ENCODE measurements around the gene IFITM10. TPM values are rescaled to one million over a fixed set of nuclear protein-coding genes. Genes with fewer than 3 reads are reported as not detected.

IFITM10 gene
- total and polyA plus RNA-seq, 2 experiments from 2014 or later: 0.41 to 1.6 TPM

DNA sequence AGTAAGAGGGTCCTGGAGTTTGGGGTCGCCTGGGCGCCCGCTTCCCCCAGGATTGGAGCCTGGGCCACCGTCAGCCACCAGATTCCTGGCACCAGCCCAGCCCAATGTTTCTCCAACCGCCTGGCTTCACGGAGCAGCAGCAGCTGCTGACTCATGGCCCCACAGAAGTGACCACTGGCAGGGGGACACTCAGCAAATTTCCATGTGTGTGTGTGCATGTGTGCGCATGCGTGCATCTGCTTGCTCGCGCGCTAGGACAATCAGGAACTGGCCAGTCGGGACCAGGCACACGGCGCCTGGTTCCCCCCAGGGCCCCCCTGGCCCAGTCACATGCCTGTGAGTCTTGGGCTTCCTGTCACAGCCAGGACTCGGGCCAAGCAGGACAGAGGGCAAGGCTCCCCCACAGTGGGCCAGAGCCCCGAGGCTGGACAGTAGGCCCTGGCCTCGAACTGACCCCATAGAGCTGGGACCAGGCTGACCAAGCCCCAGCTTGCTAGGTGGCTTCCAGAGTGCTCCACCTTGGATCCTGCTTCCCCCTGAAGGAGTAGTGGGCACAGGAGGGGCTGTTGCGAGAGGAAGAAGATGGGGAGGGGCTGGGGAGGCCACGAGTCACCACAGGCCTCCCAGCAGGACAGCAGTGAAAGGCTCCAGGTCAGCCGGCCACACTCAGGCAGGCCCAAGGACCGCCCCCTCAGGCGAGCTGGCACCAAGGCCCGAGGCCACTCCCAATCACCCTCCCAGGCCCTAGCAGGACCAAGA is 10.1 kb upstream of the IFITM10 start:
- DNase-seq: peak; percentile 57

DNA sequence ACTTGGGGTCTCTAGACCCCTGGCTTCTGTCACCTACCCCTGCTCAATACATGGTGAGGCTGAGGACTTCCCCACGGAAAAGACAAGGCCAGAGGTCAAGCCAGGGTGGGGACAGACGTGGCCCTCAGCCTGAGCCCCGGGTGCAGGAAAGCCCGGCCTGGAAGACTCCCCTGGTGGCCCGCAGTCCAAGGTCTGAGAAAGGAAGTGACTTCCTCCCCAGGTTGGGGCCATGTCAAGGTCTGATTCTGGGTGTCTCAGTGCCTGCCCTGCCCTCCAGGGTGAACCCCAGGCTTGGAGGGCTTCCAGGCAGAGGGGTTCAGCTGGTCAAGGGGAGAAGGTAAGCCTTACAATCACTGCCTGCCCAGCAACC is 9.4 kb upstream of the IFITM10 start:
- in situ Hi-C loops (cut with MboI): no loop called here

More for the DNA sequence above, 10.1 kb upstream of the IFITM10 start:
- H3K4me2 ChIP-seq (ENCODE audit: unreplicated experiment): no peak overlapping the region
- no peaks in the 10 kb centered on the region for H3K9me3 ChIP-seq (ENCODE audit: low read depth)
- H3K4me1 ChIP-seq (ENCODE audit: insufficient read depth): peaks cover 14% of the 10 kb centered on the region
- no peak for TF ChIP-seq EZH2phosphoT487 (IDR thresholded peaks at IDR 0.05; ENCODE audit: insufficient read depth, low read depth)
- TF ChIP-seq EZH2 (IDR thresholded peaks at IDR 0.05; ENCODE audit: insufficient read depth, poor library complexity, severe bottlenecking): no peak
- no peak overlapping the region for H2AFZ ChIP-seq
- H3K9ac ChIP-seq: peak overlapping the region; percentile 25; the same call in 1 of the 2 replicates
- H3K9me2 ChIP-seq (ENCODE audit: insufficient read depth): no peaks in the 10 kb centered on the region
- H3K4me3 ChIP-seq: no peak overlapping the region
- 73 to 79% methylated on average over 22 to 23 of the region's 23 CpGs for WGBS, 2 experiments (ENCODE audit: low coverage in 1 of 2, low lambda C conversion rate in 2 of 2, missing lambda C conversion rate in 2 of 2)
- H3K27ac ChIP-seq: no peak overlapping the region
- in situ Hi-C loops (cut with MboI): no loop called here
- no peaks in the 10 kb centered on the region for H3K27me3 ChIP-seq (replicated peaks; ENCODE audit: insufficient read depth)
- no peaks in the 10 kb centered on the region for H3K36me3 ChIP-seq (ENCODE audit: low read depth)
- H3K79me2 ChIP-seq (ENCODE audit: insufficient read depth): peaks cover 19% of the 10 kb centered on the region; the same call in 1 of the 2 replicates
- H4K20me1 ChIP-seq (ENCODE audit: insufficient read depth): no peaks in the 10 kb centered on the region
- no peaks in the 10 kb centered on the region for H3F3A ChIP-seq (ENCODE audit: insufficient read depth)

DNA sequence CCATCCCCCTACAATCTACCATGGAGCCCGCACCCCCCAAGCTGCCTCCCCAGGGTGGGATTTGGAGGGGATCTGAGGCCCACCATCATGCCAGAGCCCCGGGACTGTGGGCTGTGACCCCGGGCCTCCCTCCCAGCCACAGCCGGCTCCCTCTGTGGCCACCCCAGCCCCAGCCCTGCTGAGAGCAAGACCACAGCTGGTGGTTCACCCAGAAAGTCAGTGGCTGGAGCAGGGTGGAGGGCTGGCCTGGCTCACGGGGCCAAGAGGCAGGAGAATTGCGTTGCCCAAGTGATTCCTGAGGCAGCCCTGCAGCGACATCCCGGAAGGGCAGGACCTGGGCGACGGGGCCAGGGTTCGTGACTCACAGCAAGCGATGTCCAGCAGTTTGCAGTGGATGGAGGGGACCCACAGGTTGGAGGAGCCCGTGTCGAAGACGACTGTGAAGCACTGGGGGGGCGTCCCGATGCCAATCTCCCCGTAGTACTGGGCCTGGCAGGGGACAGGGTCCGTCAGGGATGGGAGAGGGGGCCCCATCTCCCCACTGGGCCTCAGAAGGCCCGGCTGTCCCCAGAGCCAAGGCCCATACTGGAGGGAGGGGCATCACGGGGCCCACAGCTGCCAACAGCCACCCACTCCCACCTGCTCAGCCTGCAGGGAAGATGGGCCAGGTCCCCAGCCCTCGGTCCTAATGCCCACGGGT is 8.9 kb upstream of the IFITM10 start:
- Histone ChIP-seq H3K27ac (no peak overlapping the region), H3K9me2 (ENCODE audit: insufficient read depth) (no peaks in the 10 kb centered on the region), H3K36me3 (ENCODE audit: low read depth) (no peaks in the 10 kb centered on the region), H3K4me3 (no peak overlapping the region), H3K9me3 (ENCODE audit: low read depth) (no peaks in the 10 kb centered on the region), H3K4me2 (ENCODE audit: unreplicated experiment) (no peak overlapping the region), H2AFZ (no peak overlapping the region), H3K4me1 (ENCODE audit: insufficient read depth) (peaks cover 13% of the 10 kb centered on the region), H4K20me1 (ENCODE audit: insufficient read depth) (no peaks in the 10 kb centered on the region), H3F3A (ENCODE audit: insufficient read depth) (no peaks in the 10 kb centered on the region), H3K79me2 (ENCODE audit: insufficient read depth) (peaks cover 19% of the 10 kb centered on the region; the same call in 1 of the 2 replicates), H3K27me3 (replicated peaks; ENCODE audit: insufficient read depth) (no peaks in the 10 kb centered on the region), H3K9ac (no peak overlapping the region)
- no peak for DNase-seq
- WGBS, 2 experiments (ENCODE audit: low coverage in 1 of 2, low lambda C conversion rate in 2 of 2, missing lambda C conversion rate in 2 of 2): 93 to 94% methylated on average over 22 to 23 of the region's 23 CpGs
- in situ Hi-C loops (cut with MboI): no loop called here
- TF ChIP-seq EZH2phosphoT487 (IDR thresholded peaks at IDR 0.05; ENCODE audit: insufficient read depth, low read depth) (no peak), EZH2 (IDR thresholded peaks at IDR 0.05; ENCODE audit: insufficient read depth, poor library complexity, severe bottlenecking) (no peak)

More for the DNA sequence above, 9.4 kb upstream of the IFITM10 start:
- Histone ChIP-seq H3K27me3 (replicated peaks; ENCODE audit: insufficient read depth) (no peaks in the 10 kb centered on the region), H3K36me3 (ENCODE audit: low read depth) (no peaks in the 10 kb centered on the region), H4K20me1 (ENCODE audit: insufficient read depth) (no peaks in the 10 kb centered on the region), H3F3A (ENCODE audit: insufficient read depth) (no peaks in the 10 kb centered on the region), H3K4me3 (no peak overlapping the region), H3K9ac (no peak overlapping the region), H3K4me2 (ENCODE audit: unreplicated experiment) (no peak overlapping the region), H3K9me2 (ENCODE audit: insufficient read depth) (no peaks in the 10 kb centered on the region), H3K79me2 (ENCODE audit: insufficient read depth) (peaks cover 19% of the 10 kb centered on the region; the same call in 1 of the 2 replicates), H3K4me1 (ENCODE audit: insufficient read depth) (peaks cover 14% of the 10 kb centered on the region), H2AFZ (no peak overlapping the region), H3K27ac (no peak overlapping the region), H3K9me3 (ENCODE audit: low read depth) (no peaks in the 10 kb centered on the region)
- DNase-seq: no peak
- 79 to 90% methylated on average over 5 of the region's 5 CpGs for WGBS, 2 experiments (ENCODE audit: low coverage in 1 of 2, low lambda C conversion rate in 2 of 2, missing lambda C conversion rate in 2 of 2)
- TF ChIP-seq EZH2 (IDR thresholded peaks at IDR 0.05; ENCODE audit: insufficient read depth, poor library complexity, severe bottlenecking) (no peak), EZH2phosphoT487 (IDR thresholded peaks at IDR 0.05; ENCODE audit: insufficient read depth, low read depth) (no peak)

DNA sequence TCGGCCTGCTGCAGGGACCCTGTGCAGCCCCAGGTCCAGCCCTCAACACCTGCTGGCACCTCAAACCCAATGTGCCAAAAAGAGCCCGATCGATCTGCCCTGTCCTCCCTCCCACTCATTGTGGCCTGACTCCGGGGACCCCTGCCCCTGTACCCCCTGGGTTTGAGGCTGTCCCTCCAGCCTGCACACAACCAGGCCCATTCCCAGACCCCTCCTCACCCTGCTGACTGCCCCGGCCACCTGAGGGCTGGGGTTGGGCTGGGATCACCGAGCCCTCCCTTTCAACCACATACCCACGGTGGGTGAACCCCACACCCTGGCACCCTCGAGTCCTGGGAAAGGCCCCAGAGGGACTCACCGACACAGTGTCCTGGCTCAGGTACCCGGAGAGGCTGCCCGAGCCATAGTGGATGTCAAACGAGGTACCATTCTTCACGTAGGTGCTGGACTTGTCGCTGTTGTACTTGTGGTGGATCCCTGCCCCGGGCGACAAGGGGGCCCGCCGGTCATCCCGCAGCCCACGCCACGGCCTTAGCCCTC is 8.3 kb upstream of the IFITM10 start:
- Histone ChIP-seq H3K27ac (no peak overlapping the region), H3K9ac (no peak overlapping the region), H3F3A (ENCODE audit: insufficient read depth) (no peaks in the 10 kb centered on the region), H3K9me3 (ENCODE audit: low read depth) (no peaks in the 10 kb centered on the region), H4K20me1 (ENCODE audit: insufficient read depth) (no peaks in the 10 kb centered on the region), H3K4me3 (no peak overlapping the region), H3K4me2 (ENCODE audit: unreplicated experiment) (no peak overlapping the region), H3K36me3 (ENCODE audit: low read depth) (no peaks in the 10 kb centered on the region), H2AFZ (no peak overlapping the region), H3K79me2 (ENCODE audit: insufficient read depth) (peaks cover 19% of the 10 kb centered on the region; the same call in 1 of the 2 replicates), H3K4me1 (ENCODE audit: insufficient read depth) (peaks cover 11% of the 10 kb centered on the region), H3K27me3 (replicated peaks; ENCODE audit: insufficient read depth) (no peaks in the 10 kb centered on the region), H3K9me2 (ENCODE audit: insufficient read depth) (no peaks in the 10 kb centered on the region)
- in situ Hi-C loops (cut with MboI): no loop called here
- TF ChIP-seq EZH2 (IDR thresholded peaks at IDR 0.05; ENCODE audit: insufficient read depth, poor library complexity, severe bottlenecking) (no peak), EZH2phosphoT487 (IDR thresholded peaks at IDR 0.05; ENCODE audit: insufficient read depth, low read depth) (no peak)
- no peak for DNase-seq
- 89 to 90% methylated on average over 16 to 21 of the region's 21 CpGs for WGBS, 2 experiments (ENCODE audit: low coverage in 1 of 2, low lambda C conversion rate in 2 of 2, missing lambda C conversion rate in 2 of 2)

All from GM23248 (cell line).